ENCODE data around the gene NLRP10. TPM values are rescaled to one million over a fixed set of nuclear protein-coding genes. Genes with fewer than 3 reads are reported as not detected.
"Not testable (repeated sequence)": the region's sequence is repeated elsewhere in the genome, so short reads cannot be mapped to it uniquely, and the experiment has no call there.

The NLRP10 gene
- not detected for polyA plus RNA-seq (2012; ENCODE audit: insufficient read depth, insufficient read length)

GRCh38 chr11:7965386-7965785 lies at the start of gene NLRP10:
Gene NLRP10, minus strand, starts transcription at chr11:7965447. Its CDS starts 1,952 bp downstream, at chr11:7963495.
- DNase-seq (ENCODE audit: low read depth, low spot score) = no peak
- no peak within 1 kb of the TSS for H3K4me3 ChIP-seq (ENCODE audit: low read length)

GRCh38 chr11:8013833-8014232 lies 48.6 kb upstream of the NLRP10 start:
- DNase-seq (ENCODE audit: low read depth, low spot score) = no peak
- no peak overlapping the region for H3K4me3 ChIP-seq (ENCODE audit: low read length)

- no peak overlapping the region for H3K4me3 ChIP-seq (ENCODE audit: low read length)
- DNase-seq (ENCODE audit: low read depth, low spot score) = no peak
Observed at GRCh38 chr11:8011981-8012444, 46.8 kb upstream of the NLRP10 start.

GRCh38 chr11:8011371-8011770 lies 46.1 kb upstream of the NLRP10 start:
- DNase-seq (ENCODE audit: low read depth, low spot score) = no peak

GRCh38 chr11:8009856-8010255 lies 44.6 kb upstream of the NLRP10 start:
- DNase-seq (ENCODE audit: low read depth, low spot score) = no peak
- no peak overlapping the region for H3K4me3 ChIP-seq (ENCODE audit: low read length)

More at GRCh38 chr11:8011371-8011770, 46.1 kb upstream of the NLRP10 start:
- H3K4me3 ChIP-seq (ENCODE audit: low read length) = no peak overlapping the region

- H3K4me3 ChIP-seq (ENCODE audit: low read length) = no peak overlapping the region
- DNase-seq (ENCODE audit: low read depth, low spot score) = no peak
Observed at GRCh38 chr11:8008212-8008611, 43.0 kb upstream of the NLRP10 start.

- no peak overlapping the region for H3K4me3 ChIP-seq (ENCODE audit: low read length)
- peak; percentile 46 for DNase-seq (ENCODE audit: low read depth, low spot score)
Observed at GRCh38 chr11:8006349-8006977, 41.2 kb upstream of the NLRP10 start.

GRCh38 chr11:8005556-8005955 lies 40.3 kb upstream of the NLRP10 start:
- no peak for DNase-seq (ENCODE audit: low read depth, low spot score)
- no peak overlapping the region for H3K4me3 ChIP-seq (ENCODE audit: low read length)

GRCh38 chr11:8004008-8004407 lies 38.8 kb upstream of the NLRP10 start:
- no peak for DNase-seq (ENCODE audit: low read depth, low spot score)
- H3K4me3 ChIP-seq (ENCODE audit: low read length) = no peak overlapping the region

GRCh38 chr11:8003187-8003586 lies 37.9 kb upstream of the NLRP10 start:
- DNase-seq (ENCODE audit: low read depth, low spot score) = no peak
- H3K4me3 ChIP-seq (ENCODE audit: low read length) = no peak overlapping the region

GRCh38 chr11:8002676-8003075 lies 37.4 kb upstream of the NLRP10 start:
- DNase-seq (ENCODE audit: low read depth, low spot score) = no peak

GRCh38 chr11:8000390-8000789 lies 35.1 kb upstream of the NLRP10 start:
- no peak overlapping the region for H3K4me3 ChIP-seq (ENCODE audit: low read length)
- no peak for DNase-seq (ENCODE audit: low read depth, low spot score)

More at GRCh38 chr11:8002676-8003075, 37.4 kb upstream of the NLRP10 start:
- no peak overlapping the region for H3K4me3 ChIP-seq (ENCODE audit: low read length)

GRCh38 chr11:7999795-8000194 lies 34.5 kb upstream of the NLRP10 start:
- H3K4me3 ChIP-seq (ENCODE audit: low read length) = no peak overlapping the region
- no peak for DNase-seq (ENCODE audit: low read depth, low spot score)

GRCh38 chr11:7994581-7995278 lies 29.5 kb upstream of the NLRP10 start:
- no peak for DNase-seq (ENCODE audit: low read depth, low spot score)
- H3K4me3 ChIP-seq (ENCODE audit: low read length) = no peak overlapping the region

- DNase-seq (ENCODE audit: low read depth, low spot score) = not testable (repeated sequence)
- peak overlapping the region; percentile 78 for H3K4me3 ChIP-seq (ENCODE audit: low read length)
Observed at GRCh38 chr11:7987560-7987883, 22.3 kb upstream of the NLRP10 start.

- H3K4me3 ChIP-seq (ENCODE audit: low read length) = peak within 1 kb of the TSS; percentile 78
- peak; percentile 100 for DNase-seq (ENCODE audit: low read depth, low spot score)
Observed at GRCh38 chr11:7986768-7987559, 21.7 kb upstream of the NLRP10 start, which contains the start of gene EIF3F. Gene EIF3F, plus strand, starts transcription at chr11:7987337. Its CDS starts 16 bp downstream, at chr11:7987353.

- DNase-seq (ENCODE audit: low read depth, low spot score) = no peak
- H3K4me3 ChIP-seq (ENCODE audit: low read length) = no peak overlapping the region
Observed at GRCh38 chr11:7983832-7984590, 18.8 kb upstream of the NLRP10 start.

GRCh38 chr11:7982582-7983119 lies 17.4 kb upstream of the NLRP10 start:
- H3K4me3 ChIP-seq (ENCODE audit: low read length) = no peak overlapping the region

GRCh38 chr11:7981619-7982157 lies 16.4 kb upstream of the NLRP10 start:
- DNase-seq (ENCODE audit: low read depth, low spot score) = no peak
- H3K4me3 ChIP-seq (ENCODE audit: low read length) = no peak overlapping the region

More at GRCh38 chr11:7982582-7983119, 17.4 kb upstream of the NLRP10 start:
- no peak for DNase-seq (ENCODE audit: low read depth, low spot score)
